ENCODE data around the gene MINDY4B.

- TF ChIP-seq BHLHE40 (IDR thresholded peaks at IDR 0.05; ENCODE audit: borderline replicate concordance in 1 of 2, low read depth in 2 of 2, low read length in 1 of 2) (no peak), SMC3 (IDR thresholded peaks at IDR 0.05; ENCODE audit: borderline replicate concordance, low read length) (no peak)
Observed at GRCh38 chr3:150868282-150868681, 37.0 kb downstream of the MINDY4B start.

All from GM12878 (cell line).